Measurements from ENCODE around the gene TBCE. TPM values are rescaled to one million over a fixed set of nuclear protein-coding genes. Genes with fewer than 3 reads are reported as not detected.

TBCE gene
- total RNA-seq, 1 experiment from 2014 or later = 45.6 TPM

DNA sequence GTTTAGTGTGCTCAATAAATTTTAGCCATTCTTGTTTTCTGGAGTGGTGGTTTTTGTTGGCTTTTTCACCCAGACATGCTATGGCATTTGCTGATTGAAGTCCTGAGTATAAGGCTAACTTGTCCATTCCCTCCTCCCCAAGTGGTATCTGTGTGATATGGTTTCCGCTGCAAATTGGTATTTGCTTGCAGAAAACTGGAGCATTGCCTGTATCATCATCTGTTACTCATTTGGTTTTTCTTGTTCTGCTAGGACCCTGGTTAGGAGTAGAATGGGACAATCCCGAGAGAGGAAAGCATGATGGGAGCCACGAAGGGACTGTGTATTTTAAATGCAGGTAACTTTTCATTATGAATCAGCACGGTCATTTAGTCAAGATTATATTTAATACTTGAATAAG is 34.0 kb downstream of the TBCE start:
- Mint-ChIP-seq H3K27ac (ENCODE audit: low read depth, unreplicated experiment) (no peak overlapping the region), H3K36me3 (ENCODE audit: insufficient read depth, unreplicated experiment) (peaks cover 19% of the 10 kb centered on the region), H3K4me1 (ENCODE audit: insufficient read depth, unreplicated experiment) (peaks cover 53% of the 10 kb centered on the region), H3K27me3 (ENCODE audit: insufficient read depth, unreplicated experiment) (no peaks in the 10 kb centered on the region), H3K4me3 (ENCODE audit: unreplicated experiment) (no peak overlapping the region), H3K9me3 (ENCODE audit: unreplicated experiment) (no peaks in the 10 kb centered on the region)
- intact Hi-C loops (cut with micrococcal nuclease) = no loop called here
- DNase-seq (ENCODE audit: unreplicated experiment) = no peak
- ChIA-PET CTCF (no interaction called here), POLR2A (no interaction called here)
- TF ChIP-seq, protein P1, sequence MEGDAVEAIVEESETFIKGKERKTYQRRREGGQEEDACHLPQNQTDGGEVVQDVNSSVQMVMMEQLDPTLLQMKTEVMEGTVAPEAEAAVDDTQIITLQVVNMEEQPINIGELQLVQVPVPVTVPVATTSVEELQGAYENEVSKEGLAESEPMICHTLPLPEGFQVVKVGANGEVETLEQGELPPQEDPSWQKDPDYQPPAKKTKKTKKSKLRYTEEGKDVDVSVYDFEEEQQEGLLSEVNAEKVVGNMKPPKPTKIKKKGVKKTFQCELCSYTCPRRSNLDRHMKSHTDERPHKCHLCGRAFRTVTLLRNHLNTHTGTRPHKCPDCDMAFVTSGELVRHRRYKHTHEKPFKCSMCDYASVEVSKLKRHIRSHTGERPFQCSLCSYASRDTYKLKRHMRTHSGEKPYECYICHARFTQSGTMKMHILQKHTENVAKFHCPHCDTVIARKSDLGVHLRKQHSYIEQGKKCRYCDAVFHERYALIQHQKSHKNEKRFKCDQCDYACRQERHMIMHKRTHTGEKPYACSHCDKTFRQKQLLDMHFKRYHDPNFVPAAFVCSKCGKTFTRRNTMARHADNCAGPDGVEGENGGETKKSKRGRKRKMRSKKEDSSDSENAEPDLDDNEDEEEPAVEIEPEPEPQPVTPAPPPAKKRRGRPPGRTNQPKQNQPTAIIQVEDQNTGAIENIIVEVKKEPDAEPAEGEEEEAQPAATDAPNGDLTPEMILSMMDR (IDR thresholded peaks at IDR 0.05; ENCODE audit: unreplicated experiment) = no peak
- BruUV-seq (replicated peaks) = no TSS peak

DNA sequence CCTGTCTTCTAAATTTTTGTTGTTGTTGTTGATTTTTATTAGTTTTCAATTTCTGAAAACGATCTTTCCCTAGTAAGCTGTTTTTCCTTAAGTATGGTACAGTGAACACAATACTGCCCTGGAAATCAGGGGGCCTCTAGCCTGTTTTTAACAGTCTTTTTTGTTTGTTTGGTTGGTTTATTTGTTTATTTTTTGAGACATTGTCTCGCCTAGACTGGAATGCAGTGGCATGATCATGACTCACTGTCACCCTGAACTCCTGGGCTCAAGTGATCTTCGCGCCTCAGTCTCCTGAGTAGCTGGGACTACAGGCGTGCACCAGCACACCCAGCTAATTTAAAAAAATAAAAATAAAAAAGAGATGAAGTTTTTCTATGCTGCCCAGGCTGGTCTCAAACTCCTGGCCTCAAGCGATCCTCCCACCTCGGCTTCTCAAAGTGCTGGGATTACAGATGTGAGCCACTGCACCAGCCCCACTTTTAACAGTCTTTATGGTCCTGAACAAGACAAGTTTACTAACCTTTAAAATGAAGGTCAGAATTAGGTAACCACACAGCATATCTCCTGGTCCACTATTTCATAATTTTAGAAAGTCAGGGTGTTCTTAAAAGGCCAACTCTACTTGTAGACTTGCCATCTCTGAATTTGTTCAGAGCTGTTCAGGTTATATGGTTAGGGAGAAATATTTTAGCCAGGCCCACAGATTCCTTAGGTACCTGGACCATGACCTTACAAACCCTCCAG is 35.4 kb downstream of the TBCE start:
- TF ChIP-seq, protein P1 (IDR thresholded peaks at IDR 0.05; ENCODE audit: unreplicated experiment) = no peak
- DNase-seq (ENCODE audit: unreplicated experiment) = peak; percentile 52
- intact Hi-C loops (cut with micrococcal nuclease) = no loop called here
- H3K36me3 Mint-ChIP-seq (ENCODE audit: insufficient read depth, unreplicated experiment) = peaks cover 26% of the 10 kb centered on the region
- ChIA-PET POLR2A (interaction anchor here (0.5 to 2.1 kb wide), 4 partner anchors 15 to 253 kb away, joined by 3 to 8 read pairs (median 3); partner anchors contain the start of genes GGPS1 and TBCE), CTCF (interaction anchor here (0.5 to 1.8 kb wide), 5 partner anchors 10 to 477 kb away, joined by 3 to 6 read pairs (median 4); no protein-coding TSS in a partner anchor)
- H3K27me3 Mint-ChIP-seq (ENCODE audit: insufficient read depth, unreplicated experiment) = no peaks in the 10 kb centered on the region
- no peaks in the 10 kb centered on the region for H3K9me3 Mint-ChIP-seq (ENCODE audit: unreplicated experiment)
- H3K4me3 Mint-ChIP-seq (ENCODE audit: unreplicated experiment) = no peak overlapping the region
- BruUV-seq (replicated peaks) = no TSS peak
- no peak overlapping the region for H3K27ac Mint-ChIP-seq (ENCODE audit: low read depth, unreplicated experiment)
- peaks cover 50% of the 10 kb centered on the region for H3K4me1 Mint-ChIP-seq (ENCODE audit: insufficient read depth, unreplicated experiment)

- peak; percentile 83 for DNase-seq (ENCODE audit: unreplicated experiment)
- H3K27ac Mint-ChIP-seq (ENCODE audit: low read depth, unreplicated experiment) = peak overlapping the region; percentile 29
- ChIA-PET POLR2A (interaction anchor here (1.3 to 2.1 kb wide), 3 partner anchors 9 to 74 kb away, joined by 4 to 8 read pairs (median 5); partner anchors contain the start of genes GGPS1 and TBCE), CTCF (interaction anchor here (0.6 to 5.7 kb wide), 6 partner anchors 9 to 160 kb away, joined by 3 to 54 read pairs (median 4); no protein-coding TSS in a partner anchor)
- TF ChIP-seq, protein P1 (IDR thresholded peaks at IDR 0.05; ENCODE audit: unreplicated experiment) = no peak
- no peaks in the 10 kb centered on the region for H3K9me3 Mint-ChIP-seq (ENCODE audit: unreplicated experiment)
- H3K36me3 Mint-ChIP-seq (ENCODE audit: insufficient read depth, unreplicated experiment) = peaks cover 27% of the 10 kb centered on the region
- H3K4me1 Mint-ChIP-seq (ENCODE audit: insufficient read depth, unreplicated experiment) = peaks cover 41% of the 10 kb centered on the region
- no TSS peak for BruUV-seq (replicated peaks)
- no peak overlapping the region for H3K4me3 Mint-ChIP-seq (ENCODE audit: unreplicated experiment)
- H3K27me3 Mint-ChIP-seq (ENCODE audit: insufficient read depth, unreplicated experiment) = no peaks in the 10 kb centered on the region
- intact Hi-C loops (cut with micrococcal nuclease) = no loop called here
Measured at GRCh38 chr1:235403593-235403992, 36.4 kb downstream of the TBCE start.

DNA sequence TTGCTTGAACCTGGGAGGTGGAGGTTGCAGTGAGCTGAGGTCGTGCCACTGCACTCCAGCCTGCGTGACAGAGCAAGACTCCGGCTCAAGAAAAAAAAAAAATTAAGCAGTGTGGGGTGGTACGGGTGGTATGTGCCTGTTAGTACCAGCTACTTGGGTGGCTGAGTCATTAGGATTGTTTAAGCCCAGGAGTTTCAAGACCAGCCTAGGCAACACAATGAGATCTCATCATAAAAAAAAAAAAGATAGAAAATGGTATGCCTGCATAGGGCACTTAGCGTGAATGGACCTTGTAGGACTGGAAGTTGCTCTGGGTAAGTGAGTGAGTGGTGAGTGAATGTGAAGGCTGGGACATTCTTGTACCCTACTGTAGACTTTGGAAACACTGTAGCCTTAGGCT is 37.0 kb downstream of the TBCE start:
- peak overlapping the region; percentile 29 for H3K27ac Mint-ChIP-seq (ENCODE audit: low read depth, unreplicated experiment)
- no peak overlapping the region for H3K4me3 Mint-ChIP-seq (ENCODE audit: unreplicated experiment)
- no peaks in the 10 kb centered on the region for H3K27me3 Mint-ChIP-seq (ENCODE audit: insufficient read depth, unreplicated experiment)
- DNase-seq (ENCODE audit: unreplicated experiment) = peak; percentile 90
- no peaks in the 10 kb centered on the region for H3K9me3 Mint-ChIP-seq (ENCODE audit: unreplicated experiment)
- no TSS peak for BruUV-seq (replicated peaks)
- peaks cover 27% of the 10 kb centered on the region for H3K36me3 Mint-ChIP-seq (ENCODE audit: insufficient read depth, unreplicated experiment)
- CTCF ChIA-PET = interaction anchor here (0.6 to 5.7 kb wide), 8 partner anchors 8 to 307 kb away, joined by 3 to 54 read pairs (median 3); partner anchors contain the start of gene TBCE
- intact Hi-C loops (cut with micrococcal nuclease) = no loop called here
- POLR2A ChIA-PET = interaction anchor here (0.6 to 1.4 kb wide), 4 partner anchors 10 to 158 kb away, joined by 4 to 5 read pairs (median 4); partner anchors contain the start of gene TBCE
- TF ChIP-seq, protein P1 (IDR thresholded peaks at IDR 0.05; ENCODE audit: unreplicated experiment) = no peak
- H3K4me1 Mint-ChIP-seq (ENCODE audit: insufficient read depth, unreplicated experiment) = peaks cover 38% of the 10 kb centered on the region

Measured in MCF 10A (cell line).